DMS53 treated with DMSO at 0.1 percent for 48 hours (cell line): ENCODE results near the gene EOLA1.
"Not testable (repeated sequence)": the region's sequence is repeated elsewhere in the genome, so short reads cannot be mapped to it uniquely, and the experiment has no call there.

ENCODE experiments used
- DNase-seq: peaks from one replicate; lab custom pipeline; 2025; ENCODE audit not compliant: unreplicated experiment; lab: John Stamatoyannopoulos, UW

Gene EOLA1

DNA sequence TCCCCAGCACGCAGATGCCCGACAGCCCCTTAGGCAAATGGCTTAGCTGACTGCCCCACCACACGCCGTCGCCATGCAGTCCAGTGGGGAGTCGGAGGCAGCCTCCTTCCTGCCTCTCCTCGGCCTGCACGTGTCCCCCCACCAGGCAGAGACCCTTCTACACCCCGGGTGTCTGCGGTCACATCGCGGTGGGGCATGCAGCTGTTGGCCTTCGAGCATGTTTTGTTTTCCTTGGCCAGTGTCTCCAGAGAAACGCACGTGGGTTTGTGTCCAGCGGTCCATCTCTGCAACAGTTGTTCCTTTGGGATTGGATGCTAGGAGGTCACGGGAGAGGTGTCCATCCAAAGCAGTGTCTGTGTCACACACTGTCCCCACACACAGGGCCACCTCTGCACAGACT lies 54.4 kb downstream of the EOLA1 start, which contains the start of gene HSFX2:
TSS of gene HSFX2 (minus strand) at position 101 of the 400 bp plus-strand sequence. CDS start 614 bp downstream, outside the sequence.
- not testable (repeated sequence) for DNase-seq

DNA sequence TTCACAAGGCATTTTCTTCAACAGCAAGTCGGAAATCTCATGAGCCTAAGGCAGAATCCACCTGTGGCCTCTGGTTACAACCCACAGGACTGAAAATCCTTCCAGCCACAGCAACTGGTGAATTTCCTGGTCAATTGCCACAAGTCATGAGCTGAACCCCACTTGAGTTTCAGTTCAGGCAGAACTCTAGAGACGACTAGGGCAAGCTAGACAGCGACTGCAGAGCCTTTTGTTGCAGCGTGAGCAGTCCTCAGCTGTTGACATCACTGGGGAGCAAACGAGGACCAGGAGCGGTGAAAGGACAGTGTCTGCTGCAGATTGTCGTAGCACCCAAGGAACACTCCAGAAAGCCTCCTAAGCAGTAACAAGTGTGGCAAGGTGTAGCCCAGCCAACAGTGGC lies 55.1 kb downstream of the EOLA1 start:
- DNase-seq: not testable (repeated sequence)
